NCI-H1092 (cell line): ENCODE results near the gene NRGN.

ENCODE experiments used
- DNase-seq: peaks from one replicate; lab custom pipeline; 2025; lab: John Stamatoyannopoulos, UW

The NRGN gene

DNA sequence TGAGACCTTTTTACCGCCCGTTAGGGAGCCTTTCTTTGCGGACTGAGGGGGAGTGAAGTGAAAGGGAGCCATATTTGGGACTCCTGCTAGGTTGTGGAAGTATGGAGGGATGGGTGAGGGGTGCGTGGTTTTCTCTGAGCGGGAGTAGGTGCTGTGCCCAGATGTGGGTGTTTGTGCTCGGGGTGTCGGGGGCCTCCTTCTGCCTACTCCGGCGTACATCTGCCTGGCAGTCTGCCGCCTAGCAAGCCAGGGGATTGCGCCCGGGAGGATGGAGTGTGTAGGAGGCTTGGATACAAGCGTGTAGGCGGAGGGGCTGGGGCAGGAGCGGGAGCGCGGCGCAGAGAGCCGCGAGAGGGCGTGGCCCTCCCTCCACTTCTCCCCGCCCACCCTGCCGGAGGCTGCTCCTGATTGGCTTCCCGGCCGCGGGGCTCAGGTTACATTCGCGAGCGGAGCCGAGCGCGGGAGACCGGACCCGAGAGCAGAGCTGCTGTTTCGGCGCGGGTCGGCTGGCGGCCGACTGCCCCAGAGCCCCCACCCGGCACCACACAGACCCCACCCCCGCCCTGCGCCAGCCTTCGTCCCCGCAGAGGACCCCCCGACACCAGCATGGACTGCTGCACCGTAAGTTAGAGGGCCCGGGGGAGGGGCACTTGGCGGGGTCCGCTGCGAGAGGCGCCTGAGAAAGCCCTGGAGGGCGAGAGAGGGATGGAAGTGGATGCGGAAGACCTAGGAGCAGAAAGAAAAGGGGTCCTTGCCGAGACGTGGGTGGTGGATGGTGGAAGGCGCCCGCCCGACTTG, at the start of gene NRGN:
TSS of gene NRGN (plus strand) at position 464 of the 798 bp plus-strand sequence. CDS start at position 607, 143 bp downstream.
- DNase-seq, result peak; percentile 88

DNA sequence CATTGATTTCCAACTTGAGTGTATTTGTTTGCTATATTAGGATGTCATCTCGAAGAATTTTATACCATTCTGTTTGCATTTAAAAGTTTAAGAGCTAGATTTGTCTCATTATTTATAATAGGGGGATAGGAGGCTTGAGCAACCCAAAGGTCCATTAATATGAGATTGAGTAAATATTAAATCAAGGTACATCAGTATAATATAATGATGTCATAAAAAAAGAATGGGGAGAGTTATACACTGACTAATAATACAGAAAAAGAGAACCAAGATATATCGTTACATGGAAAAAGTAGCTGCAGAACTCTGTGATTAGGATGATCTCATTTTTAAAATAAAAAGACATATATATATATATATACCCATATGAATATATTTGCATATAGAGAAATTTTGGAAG, 46.6 kb upstream of the NRGN start:
- DNase-seq, result no peak

DNA sequence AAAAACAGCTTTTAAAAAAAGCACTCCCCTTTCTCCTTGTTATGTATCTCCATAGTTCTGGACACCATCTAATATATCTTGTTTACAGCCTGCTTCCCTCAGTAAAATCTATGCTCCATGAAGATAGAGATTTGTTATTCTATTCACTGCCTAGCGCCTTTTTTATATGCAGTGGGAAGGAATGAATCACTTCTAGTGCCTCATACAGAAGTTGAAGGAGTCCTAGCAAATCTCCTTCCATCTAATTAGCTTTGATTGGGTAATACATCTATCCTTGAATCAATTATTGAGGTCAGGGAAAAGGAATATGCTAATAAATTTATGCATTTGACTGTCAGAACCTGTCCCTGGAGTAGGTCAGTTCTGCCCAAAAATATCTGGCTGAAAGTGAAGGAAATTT, 40.2 kb upstream of the NRGN start:
- DNase-seq, result no peak

DNA sequence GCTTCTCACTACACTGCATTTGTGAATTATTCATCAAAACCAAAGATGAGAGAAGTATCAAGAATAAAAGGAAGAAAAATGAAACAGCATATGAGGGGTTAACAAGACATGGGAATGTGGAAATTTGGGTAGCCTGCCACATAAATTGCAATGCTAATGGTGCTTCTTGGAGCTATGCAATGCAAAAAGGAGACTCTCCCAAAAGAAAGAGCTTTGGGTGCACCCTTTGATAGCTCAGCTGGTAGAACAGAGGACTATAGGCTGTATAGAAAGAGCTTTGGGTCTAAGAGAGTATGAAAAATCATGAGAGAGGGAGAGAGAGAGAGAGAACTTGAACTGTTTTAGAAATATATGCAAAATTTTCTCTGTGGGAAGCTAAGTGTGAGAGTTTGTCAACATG, 39.7 kb upstream of the NRGN start:
- DNase-seq, result no peak

DNA sequence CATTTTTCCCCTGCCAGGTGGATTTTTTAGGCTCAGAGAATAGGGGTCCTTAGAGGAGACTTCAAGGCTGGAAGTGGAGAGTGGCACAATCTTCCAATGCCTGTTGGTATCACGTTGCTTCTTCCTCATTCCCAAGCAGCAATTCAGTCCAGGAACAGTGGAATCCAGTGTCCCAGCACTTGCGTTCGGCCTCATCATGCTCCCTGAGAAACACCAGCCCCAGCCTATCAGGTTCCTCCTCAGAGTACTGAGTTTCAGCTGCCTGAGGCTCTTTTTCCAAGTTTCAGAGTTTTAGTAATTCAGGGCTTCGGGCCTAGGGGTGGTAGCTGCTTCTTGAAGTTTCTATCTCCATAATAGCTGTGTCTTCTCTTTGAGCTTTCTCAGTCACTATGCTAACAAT, 31.9 kb upstream of the NRGN start:
- DNase-seq, result no peak

DNA sequence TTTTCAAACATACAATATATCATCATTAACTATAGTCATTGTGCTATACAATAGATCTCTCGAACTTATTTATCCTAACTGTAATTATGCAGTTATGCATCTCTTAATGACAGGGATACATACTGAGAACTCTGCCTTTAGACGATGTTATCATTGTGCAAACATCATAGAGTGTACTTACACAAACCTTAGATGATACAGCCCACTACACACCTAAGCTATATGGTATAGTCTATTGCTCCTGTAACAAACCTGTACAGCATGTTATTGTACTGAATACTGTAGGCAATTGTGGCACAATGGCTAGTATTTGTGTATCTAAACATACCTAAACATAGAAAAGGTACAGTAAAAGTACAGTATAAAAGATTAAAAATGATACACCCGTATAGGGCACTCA, 27.4 kb upstream of the NRGN start:
- DNase-seq, result no peak

DNA sequence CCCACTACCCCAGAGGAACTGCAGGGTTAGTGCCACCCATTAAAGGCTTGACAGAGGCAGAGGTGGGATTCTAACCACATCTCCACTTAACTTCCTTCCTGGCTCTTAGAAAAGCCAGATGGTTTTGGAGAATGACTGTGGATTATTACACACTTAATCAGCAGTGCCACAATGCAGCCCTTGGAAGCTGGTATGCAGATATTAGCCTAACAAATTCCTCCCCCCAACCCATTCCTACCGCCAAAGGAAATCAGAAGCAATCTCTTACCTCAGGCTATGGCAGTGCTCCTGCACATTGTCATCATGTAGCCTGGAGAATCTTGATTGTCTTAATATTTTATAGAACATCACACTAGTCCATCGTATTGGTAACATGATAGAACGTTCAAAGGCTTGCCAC, 23.2 kb upstream of the NRGN start:
- no peak for DNase-seq

DNA sequence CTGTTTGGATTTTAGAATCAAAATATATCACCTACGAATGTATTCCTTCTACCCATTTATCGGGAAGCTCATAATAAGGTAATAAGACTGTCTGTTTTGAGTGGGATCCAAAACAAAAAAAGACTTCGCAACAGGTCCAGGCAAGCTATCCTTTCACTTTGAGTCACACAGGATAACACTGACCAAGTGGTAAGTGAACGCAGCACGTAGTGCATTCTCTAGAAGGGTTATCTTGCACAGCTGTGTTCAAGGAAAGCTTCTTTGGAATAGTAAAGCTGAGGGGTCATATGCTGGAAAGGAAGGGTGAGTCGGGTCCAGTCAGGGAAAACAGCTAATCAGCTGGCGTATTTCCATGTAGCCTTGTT, 22.3 kb upstream of the NRGN start:
- no peak for DNase-seq

DNA sequence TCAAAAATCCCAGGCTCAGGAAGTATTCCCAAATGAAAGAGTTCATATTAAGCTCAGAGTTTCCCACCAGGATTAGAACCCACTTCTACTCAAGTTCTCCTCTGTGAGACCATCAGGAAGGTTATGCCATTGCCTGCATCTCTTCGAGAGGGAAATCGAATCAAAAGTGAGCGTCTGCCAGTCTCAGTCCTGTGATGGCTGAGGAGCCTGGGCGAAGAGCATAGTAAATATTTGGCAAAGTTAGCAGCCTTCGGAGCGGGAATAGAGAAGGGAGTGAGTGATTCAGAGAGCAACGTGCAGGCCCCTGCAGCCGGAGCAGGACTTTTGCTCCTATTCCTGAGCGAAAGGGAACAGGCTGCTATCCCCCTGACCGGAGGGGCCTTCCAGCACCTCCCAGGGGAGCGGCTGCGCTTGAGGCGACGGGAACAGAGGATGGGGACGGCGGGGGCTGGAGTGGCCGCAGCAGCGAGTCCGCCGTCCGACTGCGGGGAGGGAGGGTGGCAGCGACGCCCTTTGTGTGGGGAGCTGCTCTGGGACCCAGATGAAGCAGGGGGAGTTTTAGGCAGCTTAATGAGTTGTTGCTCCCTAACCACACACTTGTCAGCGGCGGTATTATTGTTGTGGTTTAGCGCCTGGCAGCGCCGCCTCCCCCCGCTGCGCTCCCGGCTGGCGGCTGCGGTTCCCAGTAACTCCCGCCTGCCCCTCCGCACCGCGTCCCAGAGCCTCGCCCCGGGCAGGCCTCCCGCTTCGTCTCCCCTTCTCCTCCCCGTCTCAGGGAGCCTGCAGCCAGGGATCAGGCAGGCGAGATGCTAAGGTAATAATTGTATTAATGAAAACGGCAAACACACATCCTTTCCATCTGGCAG, 21.7 kb upstream of the NRGN start:
- DNase-seq, result no peak

DNA sequence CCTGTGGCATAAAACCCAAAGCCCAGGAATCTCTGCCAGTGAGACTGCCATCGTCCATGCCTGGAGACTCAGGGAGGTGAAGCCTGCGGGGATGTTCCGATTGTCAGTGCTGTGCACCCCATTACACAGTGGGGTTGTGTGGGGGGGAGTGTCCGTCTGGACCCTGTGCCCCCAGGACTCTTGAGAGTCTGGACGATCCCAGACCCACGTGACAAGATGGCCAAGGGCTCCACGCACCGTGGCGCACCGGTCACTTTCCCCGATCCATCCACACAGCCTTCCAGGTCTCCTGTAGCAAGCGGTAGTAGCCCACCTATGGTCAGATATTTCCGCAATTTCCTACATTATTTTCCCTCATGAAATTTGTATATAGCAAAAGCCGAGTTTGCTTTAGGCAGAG, 20.9 kb upstream of the NRGN start:
- DNase-seq, result no peak

DNA sequence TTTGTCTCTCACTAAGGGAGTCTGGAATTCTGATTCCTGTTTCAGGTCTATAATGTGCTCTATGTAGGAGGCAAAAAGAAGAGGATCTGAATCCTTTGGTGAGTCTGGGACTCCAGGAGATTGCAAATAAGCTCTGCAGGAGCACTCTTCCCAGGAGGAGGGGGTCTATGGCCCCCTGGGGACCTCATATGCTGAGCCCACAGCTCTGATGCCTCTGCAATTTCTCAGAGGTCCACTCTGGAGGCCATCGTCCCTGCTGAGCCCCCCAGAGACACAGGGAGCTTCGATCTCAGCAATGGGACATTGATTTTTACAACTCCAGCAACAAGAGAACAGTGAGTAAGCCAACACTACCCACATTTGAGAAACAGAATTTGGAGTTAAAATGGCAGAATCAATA, 20.2 kb upstream of the NRGN start:
- DNase-seq, result no peak

DNA sequence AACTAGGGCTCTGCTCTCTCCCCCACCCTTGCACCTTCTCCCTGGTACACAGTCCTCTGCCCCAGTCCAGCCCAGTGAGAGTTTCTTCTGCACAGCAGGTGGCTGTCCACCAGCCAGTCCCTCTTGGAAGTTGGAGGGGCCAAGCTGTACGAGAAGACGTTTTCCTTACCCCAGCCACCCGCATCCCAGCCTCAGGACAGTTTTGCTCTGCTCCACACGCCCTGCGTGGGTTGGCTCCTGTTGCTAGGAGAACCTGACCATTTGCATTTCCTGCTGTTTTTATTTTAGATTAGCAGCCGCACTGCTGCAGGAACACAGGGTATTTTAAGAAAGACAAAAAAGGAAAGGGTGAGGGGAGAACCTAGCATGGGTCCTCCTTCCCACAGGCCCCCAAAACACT, 17.6 kb upstream of the NRGN start:
- no peak for DNase-seq

DNA sequence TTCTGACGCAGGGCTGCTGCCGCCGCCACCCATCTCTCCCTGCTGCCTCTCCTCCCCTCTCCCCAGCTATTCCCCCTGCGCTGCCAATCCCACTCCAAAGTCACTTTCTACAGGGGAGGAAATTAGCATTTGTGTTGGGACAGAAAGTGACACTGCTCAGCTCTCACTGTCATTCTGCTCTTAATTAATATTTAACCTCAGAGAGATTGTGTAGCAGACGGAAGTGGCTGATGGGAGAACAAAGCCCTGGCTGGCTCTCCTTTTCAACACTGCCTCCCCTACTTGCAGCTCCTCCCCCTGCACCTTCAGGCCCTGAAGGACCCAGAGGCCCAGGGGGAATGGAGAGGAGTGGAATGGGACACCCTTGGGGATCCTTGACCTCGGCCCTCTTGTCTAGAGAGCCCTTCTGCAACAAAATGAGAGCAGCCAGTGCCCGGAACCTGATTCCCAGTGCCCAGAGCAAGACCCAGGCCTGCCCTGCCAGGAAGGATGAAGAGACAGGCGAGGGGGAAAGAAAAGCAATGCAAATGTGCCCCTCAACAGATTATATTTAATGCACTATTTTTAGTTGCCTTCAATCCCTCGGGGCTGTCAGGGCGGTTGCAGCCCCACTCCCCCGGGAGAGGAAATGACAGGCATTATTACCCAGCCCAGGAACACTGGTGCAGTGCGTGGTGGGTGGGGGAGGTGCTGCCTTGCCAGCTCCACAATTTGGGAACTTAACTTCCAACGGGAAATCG, 14.6 kb upstream of the NRGN start:
- DNase-seq, result no peak

DNA sequence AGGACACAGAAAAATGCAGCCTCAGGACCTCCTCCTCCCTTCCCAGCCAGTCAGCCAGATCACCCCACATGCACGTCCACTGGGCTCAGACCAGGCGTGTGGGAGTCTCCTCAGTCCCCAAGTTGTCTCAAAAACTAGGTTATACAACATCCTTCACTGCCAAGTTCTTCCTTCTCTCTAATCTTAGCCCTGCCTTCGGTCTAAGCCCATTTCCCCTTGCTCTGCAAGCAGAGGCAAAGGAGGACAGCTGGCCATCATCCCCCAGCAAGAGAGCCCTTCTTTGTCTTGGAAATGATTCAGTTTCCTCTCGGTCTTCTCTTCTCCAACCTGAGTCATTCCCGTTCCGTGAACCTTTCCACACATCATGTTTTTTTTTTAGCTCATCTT, 14.0 kb upstream of the NRGN start:
- no peak for DNase-seq

DNA sequence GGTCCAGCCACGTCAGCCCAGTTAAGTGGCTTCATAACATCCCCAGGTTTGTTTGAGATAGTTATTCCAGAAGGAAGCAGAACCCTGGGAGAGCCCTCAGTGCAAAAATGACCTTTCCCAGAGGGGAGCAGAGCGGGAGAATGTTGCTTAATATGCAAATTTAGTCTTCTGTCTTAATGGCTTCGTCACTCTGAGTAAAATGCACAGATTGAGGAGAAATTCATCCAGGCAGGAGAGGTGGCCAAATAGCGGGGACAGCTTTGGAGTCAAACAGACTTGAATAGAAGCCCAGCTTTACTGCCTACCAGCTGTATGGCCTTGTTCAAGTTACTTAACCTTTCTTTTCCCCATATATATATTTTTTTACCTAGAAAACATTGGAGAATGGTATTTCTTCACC, 12.3 kb upstream of the NRGN start:
- no peak for DNase-seq

DNA sequence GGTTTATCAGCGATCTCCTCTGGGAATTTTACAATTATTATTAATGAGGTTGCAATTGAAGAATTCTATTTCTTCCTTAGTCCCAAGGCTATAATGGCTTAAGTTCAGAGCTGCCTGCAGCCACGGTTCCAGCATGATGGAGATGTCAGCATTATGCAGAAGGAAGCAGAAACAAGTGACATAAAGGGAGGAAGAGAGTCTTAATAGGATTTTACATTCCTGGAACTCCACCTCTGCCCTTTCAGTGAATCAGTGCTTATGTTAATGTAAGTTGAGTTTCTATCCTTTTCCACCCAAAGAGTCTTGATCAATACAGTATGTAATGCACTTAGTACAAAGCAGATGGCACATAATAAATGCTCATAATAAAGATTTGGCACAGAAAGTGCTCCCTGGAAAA, 11.6 kb upstream of the NRGN start:
- no peak for DNase-seq

DNA sequence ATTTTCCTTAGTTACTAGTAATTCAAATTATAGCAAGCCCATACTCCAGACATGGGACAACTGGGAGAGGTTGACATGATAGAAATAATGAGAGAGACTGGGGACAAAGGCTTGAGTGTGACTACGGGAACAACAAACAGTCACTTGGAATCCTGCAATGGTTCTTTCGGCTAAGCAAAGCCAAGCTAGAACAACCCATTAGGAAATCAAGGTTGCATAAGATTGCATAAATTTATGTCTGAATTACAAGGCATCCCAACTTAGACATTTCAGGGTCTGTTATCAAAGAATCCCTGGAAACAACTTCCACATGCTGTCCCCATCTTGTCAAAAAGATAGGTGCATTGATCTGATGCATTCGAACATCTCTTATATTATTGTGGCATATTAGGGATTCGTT, 10.2 kb upstream of the NRGN start:
- no peak for DNase-seq

DNA sequence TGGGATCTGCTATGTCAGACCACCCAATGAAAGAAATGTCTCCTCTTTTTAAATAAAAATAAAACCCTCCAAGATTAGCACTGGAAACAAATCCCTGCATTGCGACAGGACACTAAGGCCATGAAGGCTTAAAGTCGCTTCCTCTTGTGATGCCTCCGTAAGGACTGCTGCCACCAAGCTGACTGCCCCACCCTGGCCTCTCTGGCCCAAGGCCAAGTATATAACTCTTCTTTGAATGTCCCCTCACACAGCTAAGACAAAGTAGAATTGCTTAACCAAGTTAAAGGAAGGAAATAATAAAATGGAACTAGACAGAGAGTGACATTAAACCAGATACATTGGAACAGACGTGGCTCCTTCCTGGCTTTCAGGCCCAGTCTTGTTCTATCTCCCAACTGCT, 7.5 kb upstream of the NRGN start:
- DNase-seq, result no peak

DNA sequence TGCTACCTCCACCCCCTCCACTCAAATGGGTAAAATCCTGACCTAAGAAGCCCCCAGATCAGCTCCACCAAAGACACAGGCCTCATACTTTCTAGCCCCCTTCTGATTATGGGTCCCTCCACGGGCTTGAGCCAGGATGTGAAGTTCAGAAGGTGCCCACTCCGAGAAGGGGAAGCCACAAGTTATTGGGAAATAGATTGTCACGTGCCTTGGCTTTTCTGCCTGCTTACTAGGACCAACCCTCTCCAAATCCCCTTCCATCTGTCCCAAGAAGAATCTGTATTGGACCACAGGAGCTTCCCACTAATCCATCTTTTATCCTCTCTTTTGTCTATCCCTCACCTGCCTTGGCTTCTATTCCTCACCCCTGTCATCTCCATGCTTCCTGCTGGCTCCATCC, 3.0 kb upstream of the NRGN start:
- no peak for DNase-seq

DNA sequence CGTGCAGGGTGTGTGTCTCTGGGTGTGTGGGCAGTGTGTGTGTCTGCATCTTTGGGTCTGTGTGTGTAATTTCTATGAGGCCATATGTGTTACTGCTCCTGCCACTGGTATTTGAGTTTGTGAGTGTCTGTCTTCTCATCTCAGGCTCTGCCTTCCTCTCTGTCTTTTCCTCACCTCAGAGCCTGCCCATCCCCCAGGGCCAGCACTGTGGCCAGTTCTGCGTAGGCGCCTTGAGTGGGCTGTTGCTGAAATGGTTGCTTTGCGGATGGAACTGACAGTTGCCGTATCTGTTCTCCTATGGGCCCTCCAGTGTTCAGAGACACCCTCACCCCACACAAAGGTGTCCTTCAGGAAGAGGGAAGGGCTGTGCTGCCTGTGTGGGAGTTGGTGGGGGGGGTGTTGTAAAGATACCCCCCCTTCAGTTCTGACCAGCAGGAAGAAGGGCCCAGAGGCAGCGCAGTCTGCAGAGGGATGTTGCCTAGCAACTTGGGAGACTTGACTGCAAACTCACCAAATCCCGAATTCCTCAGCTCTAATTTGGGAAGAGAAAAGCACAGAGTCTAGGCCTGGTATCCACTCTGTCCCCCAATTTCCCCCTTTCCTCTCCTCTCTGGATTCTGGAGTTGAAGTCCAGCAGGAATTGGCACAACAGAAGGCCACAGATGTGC, 2.0 kb upstream of the NRGN start:
- DNase-seq, result no peak

DNA sequence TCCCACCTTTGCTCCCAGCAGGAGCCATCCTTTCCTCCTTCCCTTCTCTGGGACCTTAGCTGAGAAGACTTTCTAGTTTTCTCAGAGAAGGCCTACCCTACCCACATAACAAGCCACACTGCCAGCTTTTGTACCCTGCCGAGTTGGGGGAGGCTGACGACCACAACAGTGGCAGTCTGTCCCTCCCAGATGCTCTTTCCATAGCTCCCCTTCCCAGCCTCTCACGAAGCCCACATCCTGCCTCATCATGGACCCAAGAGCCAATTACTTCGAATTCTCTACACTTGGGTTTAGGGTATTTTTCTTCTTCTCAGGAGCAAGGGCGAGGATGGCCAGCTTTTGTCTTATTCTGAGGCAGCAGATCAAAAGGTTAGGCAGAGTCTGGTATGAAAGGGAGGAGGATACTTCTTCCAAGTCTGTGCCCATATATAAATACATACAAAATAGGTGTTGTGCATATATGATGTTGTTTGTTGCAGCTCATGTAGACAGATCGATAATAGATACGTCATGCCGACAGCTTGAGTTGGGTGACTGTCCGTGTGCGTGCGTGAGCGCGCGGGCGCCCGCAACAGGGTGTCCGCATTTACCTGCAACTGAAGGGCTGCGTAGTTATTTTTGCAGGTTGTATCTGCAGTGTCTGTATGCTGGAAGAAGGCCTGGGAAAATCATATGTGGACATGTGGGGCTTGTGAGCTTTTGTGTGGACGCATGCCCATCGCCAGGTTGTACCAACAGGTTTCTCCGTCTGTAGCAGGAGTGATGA, 846 bp upstream of the NRGN start:
- no peak for DNase-seq
